Neural cell (in vitro differentiated cells): ENCODE data around the gene RPL31.

Experiments
- CTCF ChIP-seq: fragments of 450-650 bp; IDR thresholded peaks from 2 replicates; pipeline ENCODE4 v1.5.1; 2014; ENCODE audit warnings: antibody characterized with exemption, mild to moderate bottlenecking, moderate library complexity; ENCODE audit not compliant: poor library complexity, severe bottlenecking
- EP300 ChIP-seq: fragments of 450-650 bp; conservative IDR thresholded peaks from 2 replicates; pipeline ENCODE4 v1.6.1; 2014; ENCODE audit warnings: antibody characterized with exemption, mild to moderate bottlenecking, moderate library complexity; ENCODE audit not compliant: poor library complexity, severe bottlenecking
- EZH2 ChIP-seq: fragments of 200-600, 300-800 bp; shearing (Covaris generic), sonication (generic); IDR thresholded peaks from 2 replicates; pipeline ENCODE4 v1.6.1; 2014; ENCODE audit warnings: antibody characterized with exemption, low read length, borderline replicate concordance, mild to moderate bottlenecking; ENCODE audit not compliant: insufficient read depth, poor library complexity, severe bottlenecking
- POLR2AphosphoS5 ChIP-seq: IDR thresholded peaks from 2 replicates; pipeline ENCODE4 v1.6.1; 2012
- RAD21 ChIP-seq: fragments of 450-650 bp; conservative IDR thresholded peaks from 2 replicates; pipeline ENCODE4 v1.6.1; 2014; ENCODE audit warnings: antibody characterized with exemption, mild to moderate bottlenecking, moderate library complexity
- TAF1 ChIP-seq: IDR thresholded peaks from 2 replicates; pipeline ENCODE4 v1.6.1; 2012; ENCODE audit warnings: low read depth

DNA sequence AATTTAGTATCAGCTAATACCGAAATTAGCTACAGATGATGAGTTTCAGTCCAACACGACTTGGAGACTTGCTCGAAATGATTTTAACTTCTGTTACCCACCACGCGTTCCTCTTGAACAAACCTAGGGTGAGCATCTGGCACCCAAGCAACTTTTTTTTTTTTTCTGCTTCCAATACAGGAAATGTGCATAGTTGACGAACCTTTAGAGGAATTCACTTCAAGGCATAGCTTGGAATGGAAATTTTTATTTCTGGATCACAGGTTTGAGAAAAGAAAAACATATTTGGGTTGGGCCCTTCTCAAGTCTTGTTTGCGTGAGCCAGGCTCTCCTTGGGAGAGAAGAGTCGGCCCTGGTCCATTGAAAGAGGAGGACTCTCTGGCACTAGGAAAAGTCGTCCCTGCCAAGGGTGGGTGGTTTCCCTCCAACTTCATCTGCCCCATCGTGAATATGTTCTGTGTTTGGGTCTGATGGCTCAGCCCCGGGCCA, 37.4 kb upstream of the RPL31 start:
- TF ChIP-seq CTCF: no peak
- no peak for TF ChIP-seq RAD21
- no peak for TF ChIP-seq POLR2AphosphoS5
- TF ChIP-seq EZH2: no peak
- no peak for TF ChIP-seq EP300
- no peak for TF ChIP-seq TAF1
